Right forelimb (tissue), 1 donor: ENCODE measurements around the gene DAB2.

Experiments used
- DNase-seq: peaks from one replicate; pipeline ENCODE4 v3.0.0-alpha.2; 2018

DAB2 gene

DNA sequence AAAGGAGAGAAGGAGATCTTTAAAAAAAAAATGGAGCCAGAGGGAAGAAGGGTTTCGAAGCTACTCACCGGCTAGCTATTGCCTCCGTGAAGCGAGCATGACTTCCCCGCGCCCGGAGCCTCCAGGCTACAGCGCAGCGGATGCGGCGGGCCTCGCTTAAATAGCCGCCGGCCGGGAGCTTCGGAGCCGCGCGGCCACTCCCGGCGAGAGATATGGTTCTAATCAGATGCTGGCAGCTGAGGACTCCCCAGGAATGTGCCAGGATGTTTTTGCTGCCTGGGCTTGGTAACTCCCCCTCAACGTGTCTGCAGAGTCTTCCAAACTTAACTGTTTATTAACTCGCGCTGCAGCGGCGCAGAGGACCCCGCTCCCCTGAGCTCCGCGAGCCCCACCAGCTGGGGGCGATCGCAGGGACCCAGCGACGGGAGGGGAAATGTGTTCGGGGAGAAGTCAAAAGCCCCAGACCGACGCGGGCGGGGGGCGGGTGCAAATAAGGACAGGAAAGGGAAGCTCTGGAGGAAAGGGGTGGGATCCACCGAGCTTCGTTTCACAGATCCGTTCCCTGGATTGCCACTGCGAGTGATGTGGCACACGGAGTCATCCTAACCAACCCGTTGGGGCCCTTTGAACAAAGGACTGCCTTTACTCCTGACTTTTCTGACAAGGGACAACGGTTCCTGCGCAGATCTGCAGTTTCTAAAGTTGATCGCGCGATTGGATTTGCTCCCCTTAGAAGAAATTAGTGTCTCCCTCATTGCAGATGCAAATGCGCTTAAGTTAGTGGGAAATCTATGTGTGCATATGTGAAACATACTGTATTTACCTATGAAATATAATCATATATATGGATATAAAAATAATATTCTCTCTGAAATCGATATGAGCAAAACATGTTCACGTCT lies at the start of gene DAB2:
DAB2 (minus strand) TSS at position 245 of the 902 bp plus-strand sequence. CDS start 30,660 bp downstream, outside the sequence.
- peak; percentile 93 for DNase-seq

DNA sequence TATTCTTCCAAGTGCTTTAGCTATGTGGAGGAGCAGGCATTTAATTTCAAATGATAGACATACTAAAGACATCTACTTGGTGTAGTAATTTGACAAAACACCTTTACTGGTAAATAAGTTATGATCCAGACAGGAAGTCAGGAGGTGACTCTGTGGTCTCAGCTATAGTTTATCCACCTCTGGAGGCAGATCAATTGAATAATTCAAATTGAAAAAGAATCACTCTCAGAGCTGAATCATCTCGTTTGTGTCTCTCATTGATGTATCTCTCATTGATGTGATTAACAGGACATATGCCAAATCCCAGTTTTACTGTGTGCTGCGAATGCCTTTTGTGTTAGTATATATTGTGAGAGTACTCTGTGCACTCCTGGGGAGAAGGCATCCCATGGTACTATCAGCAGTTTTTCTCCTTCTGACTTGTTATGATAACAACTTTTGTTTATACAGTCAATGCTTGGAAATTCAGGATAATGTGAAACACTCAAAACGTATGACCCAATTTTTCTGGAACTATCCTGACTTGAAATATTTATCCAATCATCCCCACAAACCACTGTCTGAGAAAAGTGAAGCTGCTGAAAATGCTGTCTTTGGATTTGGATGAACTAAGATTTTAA lies 48.5 kb upstream of the DAB2 start:
- DNase-seq, result no peak

- DNase-seq, result no peak
These were observed 47.2 kb upstream of the DAB2 start for GRCh38 chr5:39471836-39472508.

GRCh38 chr5:39470811-39471210 lies 46.0 kb upstream of the DAB2 start:
- DNase-seq, result no peak

- DNase-seq, result no peak
These were observed 45.1 kb upstream of the DAB2 start for GRCh38 chr5:39469777-39470415.

DNA sequence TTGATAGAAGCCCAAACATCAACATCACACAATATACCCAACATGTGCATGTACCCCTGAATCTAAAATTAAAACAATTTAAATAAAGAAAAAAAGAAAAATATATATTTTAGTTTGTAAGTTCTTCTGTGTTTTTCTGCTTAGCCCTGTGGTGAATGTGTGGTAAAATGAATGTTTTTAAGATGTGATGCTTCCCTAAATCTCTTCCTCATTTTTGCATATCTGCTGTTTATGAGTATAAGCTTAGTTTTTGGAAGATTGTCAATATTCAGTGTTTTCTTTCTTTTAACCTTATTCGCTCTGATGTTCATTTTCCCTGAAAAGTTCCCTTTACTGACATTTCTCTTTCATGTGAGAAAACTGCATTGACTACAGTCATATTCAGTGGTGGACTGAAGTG lies 44.4 kb upstream of the DAB2 start:
- no peak for DNase-seq

DNA sequence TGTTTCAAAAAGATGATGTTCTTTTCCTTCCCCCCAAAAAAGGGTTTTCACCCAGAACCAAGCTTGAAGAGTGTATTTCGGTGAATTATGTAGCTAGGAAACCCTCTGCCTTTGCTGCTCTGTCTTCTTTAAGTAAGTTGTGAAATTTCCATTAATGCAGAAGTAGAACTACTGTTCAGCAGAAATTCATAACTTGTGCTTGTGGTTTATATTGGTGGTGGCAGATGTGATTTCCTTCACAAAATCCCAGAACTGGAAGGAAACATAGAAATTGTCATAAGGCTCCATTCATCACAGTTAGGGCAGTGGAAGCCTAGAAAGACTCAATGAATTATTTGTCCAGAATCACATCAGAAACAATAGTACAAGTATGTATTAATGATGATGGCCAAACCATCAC lies 42.1 kb upstream of the DAB2 start:
- DNase-seq, result no peak

DNA sequence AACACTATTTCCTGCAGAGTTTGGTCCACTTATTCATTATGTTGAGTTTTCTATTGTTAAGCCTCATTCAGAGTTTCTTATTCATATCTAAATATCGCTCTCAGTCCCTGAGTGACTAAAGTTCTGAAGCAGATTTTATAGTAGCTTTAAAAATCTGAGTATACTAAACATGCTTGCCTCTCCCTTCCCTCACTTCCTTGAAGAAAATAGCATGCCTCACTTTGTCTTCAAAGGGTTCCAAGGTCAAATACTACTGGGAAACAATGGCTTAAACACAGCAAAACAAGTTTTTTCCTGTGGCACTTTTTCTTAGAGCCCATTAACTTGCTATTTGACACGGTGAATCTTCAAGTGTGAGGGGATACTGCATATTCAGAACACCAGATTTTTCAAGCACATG lies 41.1 kb upstream of the DAB2 start:
- DNase-seq, result no peak

DNA sequence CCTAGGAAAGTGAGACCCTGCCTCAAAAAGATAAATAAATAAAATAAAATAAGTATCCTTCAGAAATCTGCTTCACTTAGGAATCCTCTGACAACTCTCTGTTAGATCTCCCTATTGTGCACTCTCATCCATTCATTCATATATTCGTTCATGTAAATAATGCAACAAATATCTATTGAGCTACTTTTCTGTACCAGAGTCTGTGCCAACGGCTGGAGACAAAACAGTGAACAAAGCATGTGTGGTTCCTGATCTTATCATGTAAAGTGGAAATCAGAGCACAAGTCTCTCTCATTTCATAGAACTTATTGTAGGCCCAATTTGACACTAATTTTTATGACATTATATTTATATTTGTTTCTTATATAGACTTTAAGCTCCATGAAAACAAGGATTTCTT lies 40.3 kb upstream of the DAB2 start:
- no peak for DNase-seq

- DNase-seq, result no peak
These were observed 39.3 kb upstream of the DAB2 start for GRCh38 chr5:39464088-39464487.

DNA sequence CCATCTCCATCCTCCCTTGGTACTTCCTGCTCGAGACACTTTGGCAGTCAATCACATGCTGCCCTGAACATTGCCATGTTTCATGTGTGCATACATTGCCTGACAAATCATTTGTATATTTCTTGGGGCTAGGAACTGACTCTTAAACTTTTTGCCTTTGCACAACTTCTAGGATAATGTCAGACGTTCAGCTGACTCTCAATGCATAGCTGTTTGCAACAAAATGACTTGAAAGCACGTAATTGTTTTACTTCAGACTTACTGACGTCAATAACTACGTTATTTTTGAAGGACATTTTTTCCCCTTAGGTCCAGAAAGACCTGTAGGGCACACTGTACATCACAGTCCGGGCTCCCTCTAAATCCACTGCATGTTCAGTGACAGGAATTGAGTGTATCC lies 37.4 kb upstream of the DAB2 start:
- no peak for DNase-seq

GRCh38 chr5:39461007-39461682 lies 36.4 kb upstream of the DAB2 start:
- DNase-seq, result no peak

- DNase-seq, result no peak
These were observed 35.1 kb upstream of the DAB2 start for GRCh38 chr5:39459907-39460306.

DNA sequence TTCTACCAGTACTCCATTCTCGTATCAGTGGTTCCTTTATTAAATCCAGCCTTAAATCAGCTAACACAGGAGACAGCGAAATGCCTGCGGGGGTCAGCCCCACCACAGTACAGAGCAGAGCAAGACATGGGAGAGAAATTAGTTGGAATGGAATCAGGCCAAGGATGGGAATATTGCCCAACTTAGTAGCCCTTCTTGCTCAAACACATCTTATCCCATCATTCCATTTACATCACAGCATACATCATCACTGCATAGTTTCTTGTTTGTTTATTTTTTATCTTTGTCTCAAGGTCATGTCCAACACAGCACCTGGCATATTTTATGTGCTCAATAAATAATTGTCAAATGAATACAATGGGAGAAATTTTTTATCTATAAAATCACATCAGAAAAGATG lies 34.3 kb upstream of the DAB2 start:
- DNase-seq, result no peak

DNA sequence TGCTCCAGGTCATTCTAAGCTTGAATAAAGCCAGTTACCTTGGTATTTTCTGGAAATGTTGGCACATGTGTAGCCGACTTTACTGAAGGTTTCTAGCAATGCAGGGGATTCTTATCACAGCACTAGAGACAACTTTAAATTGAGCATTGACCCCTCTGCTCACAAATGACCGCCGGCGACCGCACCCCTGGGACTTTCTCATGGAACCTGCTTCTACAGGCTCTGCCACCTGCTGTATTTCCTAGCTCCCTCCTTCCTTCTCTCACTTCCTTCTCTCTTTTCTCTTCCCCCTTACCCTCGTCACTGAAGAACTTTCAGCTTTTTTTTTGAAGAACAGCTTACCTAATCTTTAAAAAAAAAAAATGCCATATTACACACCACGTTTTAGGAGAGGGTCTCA lies 30.9 kb upstream of the DAB2 start:
- no peak for DNase-seq

- DNase-seq, result no peak
These were observed 28.8 kb upstream of the DAB2 start for GRCh38 chr5:39453606-39454005.

DNA sequence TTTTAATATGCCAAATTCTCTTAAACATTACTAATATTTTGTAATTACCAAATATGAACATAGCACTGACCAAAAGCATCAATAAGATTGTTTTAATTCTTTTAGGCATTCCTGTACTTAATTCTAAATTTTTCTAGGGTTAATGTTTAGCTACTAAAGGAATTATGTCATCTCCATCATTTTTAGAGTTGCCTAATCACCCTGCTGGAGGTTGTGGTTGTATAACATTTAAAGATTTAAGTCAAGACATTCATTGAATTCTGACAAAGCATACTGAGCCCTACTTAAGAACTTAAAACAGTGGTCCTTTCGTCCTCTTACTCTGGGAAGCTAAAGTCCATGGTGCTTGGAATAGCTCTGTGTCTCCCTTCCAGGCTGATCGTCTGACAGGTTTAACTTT lies 28.1 kb upstream of the DAB2 start:
- no peak for DNase-seq

GRCh38 chr5:39451276-39451941 lies 26.6 kb upstream of the DAB2 start:
- DNase-seq, result no peak

DNA sequence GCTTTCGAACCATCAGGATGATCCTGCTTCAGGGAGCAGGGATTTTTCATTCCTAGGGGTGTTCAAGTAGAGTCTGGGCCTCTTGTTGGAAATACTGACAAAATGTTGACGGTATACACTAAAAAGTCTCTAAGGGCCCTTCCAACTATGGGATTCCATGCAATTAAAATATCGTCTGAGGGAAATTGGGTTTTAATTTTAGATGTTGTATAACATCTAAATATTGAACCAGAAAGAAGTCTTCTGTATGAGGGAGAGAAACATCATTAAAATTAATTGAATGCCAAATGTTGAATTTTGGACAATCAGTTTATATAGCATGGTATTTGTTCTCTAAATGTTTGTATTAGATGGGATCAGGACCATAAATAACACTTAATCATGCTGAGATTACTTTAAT lies 25.7 kb upstream of the DAB2 start:
- DNase-seq, result no peak

DNA sequence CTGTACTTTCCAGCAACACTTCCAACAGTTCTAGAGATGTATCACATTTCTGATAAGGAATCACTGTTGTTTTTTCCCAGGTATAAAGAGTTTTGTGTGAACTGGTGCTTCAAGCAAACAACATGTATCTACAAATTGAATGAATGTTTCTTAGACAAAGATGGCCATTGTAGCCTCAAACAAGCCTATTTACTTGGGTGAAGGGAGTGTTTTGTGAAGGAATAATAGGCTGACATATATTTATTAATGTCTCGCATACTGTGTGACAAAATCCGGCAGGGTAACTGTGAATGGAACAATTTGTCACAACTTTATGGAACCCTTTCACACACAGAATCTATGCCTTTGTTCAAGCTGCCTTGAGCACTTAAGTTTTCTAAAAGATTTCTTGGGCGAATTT lies 24.8 kb upstream of the DAB2 start:
- DNase-seq, result no peak

- DNase-seq, result no peak
These were observed 23.8 kb upstream of the DAB2 start for GRCh38 chr5:39448506-39449128.

- DNase-seq, result no peak
These were observed 23.2 kb upstream of the DAB2 start for GRCh38 chr5:39447968-39448367.
